K562 (cell line): ENCODE measurements around the gene HDHD5.

Experiments
- BHLHE40 ChIP-seq: IDR thresholded peaks from 2 replicates; pipeline ENCODE4 v1.6.1; 2011; ENCODE audit warnings: low read length, improper control_type of control experiment
- BMI1 ChIP-seq: fragments of 150-350 bp; IDR thresholded peaks from 2 replicates; pipeline ENCODE4 v1.6.1; 2014; ENCODE audit warnings: low read length
- CTCF ChIP-seq, 3 experiments: IDR thresholded peaks in 2 of 3; conservative IDR thresholded peaks in 1 of 3; 2 replicates each; pipeline ENCODE4 v1.5.1; 2011 to 2012; ENCODE audit warnings: low read length in 3 of 3, mild to moderate bottlenecking in 3 of 3, control low read depth in 2 of 3, improper control_type of control experiment in 1 of 3, inconsistent platforms in 1 of 3, low read depth in 1 of 3, mixed read lengths in 1 of 3, moderate library complexity in 1 of 3; ENCODE audit not compliant: insufficient read depth in 2 of 3
- KDM2B ChIP-seq: fragments of 250-450 bp; sonication (Bioruptor Pico); IDR thresholded peaks from 2 replicates; pipeline ENCODE4 v1.8.0; 2021; ENCODE audit warnings: mild to moderate bottlenecking, moderate library complexity
- MBD2 ChIP-seq: sonication (generic); IDR thresholded peaks from 2 replicates; pipeline ENCODE4 v1.6.1; 2016; ENCODE audit warnings: low read depth, borderline replicate concordance
- MTF1 ChIP-seq: fragments of 250-450 bp; sonication (Bioruptor Pico); IDR thresholded peaks from 2 replicates; pipeline ENCODE4 v1.9.0; 2021; ENCODE audit warnings: moderate library complexity, mild to moderate bottlenecking, inconsistent platforms, borderline replicate concordance
- NFIC ChIP-seq: fragments of 450-650 bp; IDR thresholded peaks from 2 replicates; pipeline ENCODE4 v1.6.1; 2017; ENCODE audit warnings: mild to moderate bottlenecking, inconsistent platforms
- POLR2A ChIP-seq: fragments of 450-650 bp; conservative IDR thresholded peaks from 2 replicates; pipeline ENCODE4 v1.6.1; 2016
- RCOR1 ChIP-seq, 2 experiments: IDR thresholded peaks; 2 replicates each; pipeline ENCODE4 v1.6.1; 2012; ENCODE audit warnings: low read depth in 2 of 2, low read length in 2 of 2, borderline replicate concordance in 1 of 2, improper control_type of control experiment in 1 of 2
- SIX5 ChIP-seq, 2 experiments: IDR thresholded peaks; 2 replicates each; pipeline ENCODE4 v1.6.1; 2011; ENCODE audit warnings: low read length in 2 of 2, borderline replicate concordance in 1 of 2, low read depth in 1 of 2, mild to moderate bottlenecking in 1 of 2, moderate library complexity in 1 of 2; ENCODE audit not compliant: insufficient read depth in 1 of 2
- TEAD2 ChIP-seq: fragments of 450-650 bp; IDR thresholded peaks from 2 replicates; pipeline ENCODE4 v1.6.1; 2016; ENCODE audit warnings: missing genetic modification characterization, control low read depth, missing compliant biosample characterization
- ZNF24 ChIP-seq: fragments of 450-650 bp; IDR thresholded peaks from 2 replicates; pipeline ENCODE4 v1.6.1; 2016
- ZNF354B ChIP-seq: fragments of 250-450 bp; sonication (Bioruptor Pico); IDR thresholded peaks from 2 replicates; pipeline ENCODE4 v1.4.0; 2020
- TF ChIP-seq, protein P1 (sequence below): sonication (generic); formaldehyde crosslinking; IDR thresholded peaks from 2 replicates; pipeline ENCODE4 v1.8.0; 2023; ENCODE audit warnings: mild to moderate bottlenecking, missing genetic modification reagents

- no peak for TF ChIP-seq MBD2
- no peak for TF ChIP-seq MTF1
- TF ChIP-seq, protein P1, sequence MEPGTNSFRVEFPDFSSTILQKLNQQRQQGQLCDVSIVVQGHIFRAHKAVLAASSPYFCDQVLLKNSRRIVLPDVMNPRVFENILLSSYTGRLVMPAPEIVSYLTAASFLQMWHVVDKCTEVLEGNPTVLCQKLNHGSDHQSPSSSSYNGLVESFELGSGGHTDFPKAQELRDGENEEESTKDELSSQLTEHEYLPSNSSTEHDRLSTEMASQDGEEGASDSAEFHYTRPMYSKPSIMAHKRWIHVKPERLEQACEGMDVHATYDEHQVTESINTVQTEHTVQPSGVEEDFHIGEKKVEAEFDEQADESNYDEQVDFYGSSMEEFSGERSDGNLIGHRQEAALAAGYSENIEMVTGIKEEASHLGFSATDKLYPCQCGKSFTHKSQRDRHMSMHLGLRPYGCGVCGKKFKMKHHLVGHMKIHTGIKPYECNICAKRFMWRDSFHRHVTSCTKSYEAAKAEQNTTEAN (CRISPR knock-in tag), result no peak
- TF ChIP-seq KDM2B (CRISPR knock-in tag), result no peak
- TF ChIP-seq ZNF24, result no peak
- no peak for TF ChIP-seq BHLHE40
- no peak for TF ChIP-seq CTCF (IDR thresholded peaks at IDR 0.05 in 2 of 3, conservative IDR thresholded peaks at IDR 0.05 in 1 of 3; ENCODE audit: insufficient read depth in 2 of 3, low read depth in 1 of 3, low read length in 3 of 3)
- TF ChIP-seq BMI1, result no peak
- no peak for TF ChIP-seq POLR2A
- no peak for TF ChIP-seq NFIC
- no peak for TF ChIP-seq RCOR1 (IDR thresholded peaks at IDR 0.05; ENCODE audit: borderline replicate concordance in 1 of 2, low read depth in 2 of 2, low read length in 2 of 2)
- no peak for TF ChIP-seq TEAD2 (tag)
- no peak for TF ChIP-seq SIX5 (IDR thresholded peaks at IDR 0.05; ENCODE audit: borderline replicate concordance in 1 of 2, insufficient read depth in 1 of 2, low read depth in 1 of 2, low read length in 2 of 2)
- no peak for TF ChIP-seq ZNF354B (CRISPR knock-in tag)
Measured at GRCh38 chr22:17108256-17109112, 50.6 kb downstream of the HDHD5 start.
